GM21360 (cell line): ENCODE data around the gene DUSP1.
A peak's percentile ranks its signal among the peaks of the same experiment; 100 is the strongest.

Source experiments
- ATAC-seq: cut with Tn5 transposase; IDR thresholded peaks from one replicate; pipeline ENCODE4 v1.9.1; 2021; ENCODE audit warnings: mild to moderate bottlenecking, moderate library complexity; ENCODE audit not compliant: unreplicated experiment

DUSP1 gene

GRCh38 chr5:172765766-172766286 is 5.2 kb downstream of the DUSP1 start:
- no peak for ATAC-seq

GRCh38 chr5:172764861-172765765 is 5.9 kb downstream of the DUSP1 start:
- peak; percentile 84 for ATAC-seq

GRCh38 chr5:172763120-172763464 is 7.9 kb downstream of the DUSP1 start:
- no peak for ATAC-seq

GRCh38 chr5:172762214-172763119 is 8.5 kb downstream of the DUSP1 start:
- no peak for ATAC-seq

- no peak for ATAC-seq
Observed at GRCh38 chr5:172760959-172761358, 10.0 kb downstream of the DUSP1 start.

DNA sequence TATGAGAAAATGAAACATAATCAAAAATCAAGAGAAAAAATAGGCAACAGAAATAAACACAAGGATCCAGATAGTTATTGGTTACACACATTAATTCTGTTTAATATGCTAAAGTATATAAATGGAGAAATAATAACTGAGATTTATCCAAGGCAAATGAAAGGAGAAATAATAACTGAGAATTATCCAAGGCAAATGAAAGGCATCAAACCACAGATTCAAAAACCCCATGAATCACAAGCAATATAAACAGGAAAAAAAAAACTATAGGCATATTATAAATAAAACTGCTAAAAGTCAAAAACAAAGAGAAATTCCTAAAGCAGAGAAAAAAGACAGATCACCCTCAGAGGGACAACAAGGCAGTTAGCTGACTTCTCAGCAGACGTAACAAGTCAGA is 10.9 kb downstream of the DUSP1 start:
- no peak for ATAC-seq

DNA sequence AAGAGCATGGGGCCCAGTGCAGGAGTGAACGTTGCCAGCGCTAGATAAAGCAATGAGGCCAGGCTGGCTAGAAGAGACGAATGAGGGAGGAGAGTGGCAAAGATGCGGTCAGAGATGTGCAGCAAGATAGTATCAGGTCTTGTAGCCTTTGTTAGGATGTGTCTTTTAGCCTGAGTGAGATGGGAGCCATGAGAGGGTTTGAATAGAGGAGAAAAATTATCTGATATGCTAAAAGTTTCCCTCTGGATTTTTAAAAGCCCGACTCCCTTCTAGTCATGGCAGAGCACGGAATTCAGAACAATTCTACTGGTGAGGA is 12.2 kb downstream of the DUSP1 start:
- no peak for ATAC-seq

DNA sequence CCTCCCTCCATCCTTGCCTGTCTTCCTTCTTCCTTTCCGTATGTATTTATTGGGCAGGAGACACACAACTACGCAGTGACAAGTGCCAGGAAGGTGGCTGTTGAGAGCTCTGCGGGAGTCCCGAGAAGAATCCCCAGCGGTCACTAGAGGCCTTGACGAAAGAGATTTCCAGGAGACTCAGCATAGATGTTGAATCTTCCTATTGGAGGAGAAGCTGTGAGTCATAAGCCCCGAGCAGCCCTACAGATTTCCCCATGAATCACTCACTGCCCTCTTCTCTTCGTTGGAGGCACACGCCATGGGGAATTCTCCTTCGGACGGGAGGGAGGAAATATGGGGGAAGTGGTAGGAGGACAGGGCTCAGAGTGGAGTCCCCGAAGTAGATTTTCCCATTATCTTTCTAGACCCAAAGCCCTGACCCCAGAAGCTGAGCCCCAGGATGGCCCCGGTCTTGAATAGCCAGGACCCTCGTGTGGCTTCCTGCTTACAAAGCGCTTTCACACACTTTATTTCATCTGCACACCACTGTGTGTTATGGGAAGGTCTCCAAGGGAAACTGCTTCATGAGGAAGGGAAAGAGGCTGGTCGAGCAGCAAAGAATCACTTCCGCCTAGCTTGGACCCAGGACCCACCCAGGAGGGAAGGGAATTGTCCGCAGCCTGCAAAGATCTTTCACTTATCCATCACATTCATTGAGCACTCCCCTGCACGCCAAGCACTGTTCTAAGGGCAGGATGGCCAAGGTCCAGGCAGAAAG is 12.7 kb downstream of the DUSP1 start:
- ATAC-seq = no peak

GRCh38 chr5:172757394-172758010 is 13.5 kb downstream of the DUSP1 start:
- no peak for ATAC-seq

GRCh38 chr5:172756764-172757393 is 14.1 kb downstream of the DUSP1 start:
- ATAC-seq = no peak

GRCh38 chr5:172754596-172755356 is 16.2 kb downstream of the DUSP1 start:
- ATAC-seq = no peak

- no peak for ATAC-seq
Observed at GRCh38 chr5:172753101-172753500, 17.9 kb downstream of the DUSP1 start.

- ATAC-seq = no peak
Observed at GRCh38 chr5:172751761-172752510, 19.1 kb downstream of the DUSP1 start.

- ATAC-seq = no peak
Observed at GRCh38 chr5:172749881-172750633, 20.9 kb downstream of the DUSP1 start.

- no peak for ATAC-seq
Observed at GRCh38 chr5:172749076-172749475, 21.9 kb downstream of the DUSP1 start.

GRCh38 chr5:172748341-172748843 is 22.6 kb downstream of the DUSP1 start:
- no peak for ATAC-seq

DNA sequence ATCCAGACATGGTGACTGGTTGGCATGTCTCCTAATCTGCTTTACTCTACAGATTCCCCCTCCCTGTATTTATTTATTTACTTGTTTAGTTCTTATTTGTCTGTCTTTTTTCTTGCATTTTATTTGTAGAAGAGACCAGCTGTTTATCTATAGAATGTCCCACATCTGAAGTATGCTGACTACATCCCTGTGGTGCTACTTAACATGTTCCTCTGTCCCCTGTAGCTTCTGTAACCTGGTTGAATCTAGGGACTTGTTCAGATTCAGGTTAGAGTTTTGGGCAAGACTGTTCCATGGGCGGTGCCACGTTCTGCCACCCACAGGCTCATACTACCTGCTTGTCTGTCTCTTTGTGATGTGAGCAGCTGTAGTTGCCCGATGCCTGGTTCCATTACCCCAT is 23.5 kb downstream of the DUSP1 start:
- no peak for ATAC-seq

- ATAC-seq = no peak
Observed at GRCh38 chr5:172746725-172747124, 24.3 kb downstream of the DUSP1 start.
